ENCODE measurements around the gene CACNA1I.

- TF ChIP-seq POLR2AphosphoS5 (IDR thresholded peaks at IDR 0.05; ENCODE audit: insufficient read depth, low read depth, low read length) = no peak
- no peak for TF ChIP-seq CTCF (IDR thresholded peaks at IDR 0.05; ENCODE audit: extremely low read depth in 1 of 2, insufficient read depth in 1 of 2, low read depth in 1 of 2, low read length in 2 of 2)
- TF ChIP-seq POLR2A (IDR thresholded peaks at IDR 0.05; ENCODE audit: low read depth, low read length) = no peak
- TF ChIP-seq MAX (IDR thresholded peaks at IDR 0.05; ENCODE audit: insufficient read depth, insufficient read length) = no peak
- no peak for TF ChIP-seq EZH2 (IDR thresholded peaks at IDR 0.05; ENCODE audit: borderline replicate concordance, low read depth, low read length, severe bottlenecking)
- TF ChIP-seq FOS (IDR thresholded peaks at IDR 0.05; ENCODE audit: borderline replicate concordance, insufficient read depth, low read length) = no peak
- TF ChIP-seq GATA2 (IDR thresholded peaks at IDR 0.05; ENCODE audit: insufficient read depth, insufficient read length, low read depth, low read length) = no peak
- TF ChIP-seq MYC (IDR thresholded peaks at IDR 0.05; ENCODE audit: low read depth, low read length) = no peak
Measured at GRCh38 chr22:39565414-39565944, 5.1 kb upstream of the CACNA1I start.
